Spleen (tissue), 7 donors: ENCODE measurements around the gene RETREG1.

Experiments
- CTCF ChIP-seq, 11 experiments: fragments of 200-600 bp in 7 of 11; fragments of 450-650 bp in 4 of 11; sonication (generic) in 4 of 11; IDR thresholded peaks in 8 of 11; conservative IDR thresholded peaks in 3 of 11; 1 replicate in 7 of 11; 2 replicates in 4 of 11; pipeline versions ENCODE4 v1.4.0 to v1.8.0; 2016 to 2021; ENCODE audit warnings: antibody characterized with exemption in 11 of 11, inconsistent platforms in 4 of 11, mild to moderate bottlenecking in 1 of 11
- POLR2A ChIP-seq, 3 donors: fragments of 450-650 bp; IDR thresholded peaks; one replicate each; pipeline ENCODE4 v1.5.1; 2017; ENCODE audit warnings: antibody characterized with exemption in 3 of 3, mild to moderate bottlenecking in 1 of 3
- POLR2AphosphoS5 ChIP-seq, 3 donors: sonication (generic); formaldehyde crosslinking; IDR thresholded peaks; one replicate each; pipeline ENCODE4 v1.5.1; 2017; ENCODE audit warnings: antibody characterized with exemption in 3 of 3
- donor health status: DM: no; HTN: no; CAD: no; lungs with moderate emphysema.
- donor health status: DM: no; HTN: no; CAD: no.
- donor health status: DM: no; HTN: no; CAD: no.

- TF ChIP-seq CTCF (IDR thresholded peaks at IDR 0.05 in 8 of 11, conservative IDR thresholded peaks at IDR 0.05 in 3 of 11) (no peak), POLR2A (IDR thresholded peaks at IDR 0.05) (no peak), POLR2AphosphoS5 (IDR thresholded peaks at IDR 0.05) (no peak)
These were observed 68.7 kb downstream of the RETREG1 start for GRCh38 chr5:16548115-16548514.
